C4-2B (cell line): ENCODE results near the gene TCEA2.

Experiments
- CTCF ChIP-seq: fragments of 450-650 bp; conservative IDR thresholded peaks from 2 replicates; pipeline ENCODE4 v1.5.1; 2017; ENCODE audit warnings: mild to moderate bottlenecking
- ZFX ChIP-seq: fragments of 450-650 bp; IDR thresholded peaks from 2 replicates; pipeline ENCODE4 v1.6.1; 2017

- TF ChIP-seq CTCF (no peak), ZFX (no peak)
These were observed 13.3 kb downstream of the TCEA2 start for GRCh38 chr20:64076061-64076997.
